IPS-NIHi11 (cell line): ENCODE measurements around the gene KCNJ15.

Experiments
- DNase-seq: peaks from one replicate; pipeline ENCODE4 v3.0.0; 2012; ENCODE audit warnings: mixed read lengths, low spot score

KCNJ15 gene

DNA sequence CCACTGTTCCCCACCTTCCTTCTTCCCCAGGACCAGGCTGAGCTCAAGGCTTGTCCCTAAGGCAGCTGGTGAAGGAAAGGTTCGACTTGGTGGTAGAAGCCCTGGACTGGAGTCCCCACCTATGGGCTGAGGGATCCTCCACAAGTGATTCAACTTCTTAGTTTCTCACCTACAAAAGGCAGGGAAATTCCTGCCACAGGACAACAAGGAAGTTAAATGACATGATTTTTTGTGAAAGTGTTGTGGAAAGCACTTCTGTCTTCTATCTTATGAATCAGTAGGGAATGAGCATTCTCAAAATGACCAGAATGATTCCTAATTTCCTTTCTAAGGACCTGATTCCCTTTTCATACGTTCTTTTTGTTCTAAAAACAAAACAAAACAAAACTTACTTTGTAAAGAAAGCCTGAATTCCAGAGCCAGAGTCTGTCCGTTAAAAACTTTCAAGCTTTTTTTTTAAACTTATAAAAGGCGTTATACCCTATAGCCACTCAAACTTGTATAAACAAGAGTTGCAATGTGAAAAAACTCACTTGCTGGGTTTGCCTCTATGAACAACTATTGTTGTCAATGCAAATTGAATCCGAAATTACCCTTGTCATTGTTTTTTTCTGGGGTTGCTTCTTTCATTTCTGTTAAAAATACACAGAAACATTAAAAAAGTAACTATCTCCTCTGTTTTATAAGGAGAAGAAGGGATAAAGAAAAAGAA, 12.2 kb downstream of the KCNJ15 start:
- no peak for DNase-seq

DNA sequence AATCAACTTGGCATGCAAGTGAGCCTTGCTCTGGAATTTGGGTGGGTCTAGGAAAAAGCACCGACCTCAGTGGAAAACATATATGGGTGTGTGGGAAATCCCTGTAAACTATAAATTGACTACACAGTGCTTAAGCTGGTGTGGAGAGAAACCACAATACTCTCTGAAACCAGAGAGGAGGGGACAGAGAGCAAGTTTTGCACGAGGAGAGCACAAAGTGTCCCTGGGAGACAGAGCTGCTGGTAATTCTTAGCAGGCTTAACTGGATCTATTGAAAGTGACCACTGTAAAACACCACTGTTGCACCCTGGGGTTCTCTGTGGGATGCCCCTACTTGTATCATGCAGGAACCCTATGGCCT, 12.8 kb downstream of the KCNJ15 start:
- no peak for DNase-seq

DNA sequence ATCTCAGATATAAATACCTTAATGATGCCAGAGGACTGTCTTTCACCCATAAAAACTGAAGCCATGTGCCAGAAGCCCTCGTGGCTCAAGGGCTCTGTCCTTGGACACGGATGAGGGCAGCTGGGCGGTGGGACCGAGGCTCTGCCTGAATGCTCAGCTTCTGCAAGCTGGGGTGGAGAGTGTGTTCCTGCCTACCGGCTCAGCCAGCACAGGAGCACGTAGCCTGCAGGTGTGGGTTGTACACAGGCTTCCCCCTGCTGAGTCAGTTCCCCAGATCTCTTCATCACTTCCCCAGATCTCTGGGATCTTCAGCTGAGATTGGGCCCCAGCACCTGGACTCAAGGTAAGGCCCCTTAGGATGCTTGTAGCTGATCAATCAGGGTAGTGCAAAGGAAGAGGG, 15.4 kb downstream of the KCNJ15 start:
- DNase-seq, result no peak

- no peak for DNase-seq
Observed at GRCh38 chr21:38273745-38274542, 17.2 kb downstream of the KCNJ15 start.

- DNase-seq, result no peak
Observed at GRCh38 chr21:38277501-38278131, 20.8 kb downstream of the KCNJ15 start.

GRCh38 chr21:38280454-38280853, 23.7 kb downstream of the KCNJ15 start:
- DNase-seq, result no peak

DNA sequence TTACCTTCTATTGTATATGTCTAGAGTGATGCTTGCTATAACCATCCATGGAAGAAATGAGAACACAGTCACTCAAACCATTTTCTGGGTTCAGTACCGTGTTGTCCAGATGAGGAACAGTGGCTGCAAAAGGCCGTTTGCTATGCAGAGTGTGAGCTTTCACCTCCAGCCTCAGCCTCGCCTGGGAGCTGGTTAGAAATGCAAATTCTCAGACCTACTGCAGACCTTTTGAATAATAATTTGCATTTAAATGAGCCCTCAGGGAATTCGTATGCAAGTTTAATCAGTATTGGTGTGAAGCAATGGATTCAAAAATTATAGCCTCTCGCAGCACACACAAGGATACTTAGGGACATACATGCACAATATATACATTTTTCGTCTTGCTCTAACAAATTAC, 24.1 kb downstream of the KCNJ15 start:
- DNase-seq, result no peak

- no peak for DNase-seq
Observed at GRCh38 chr21:38282921-38283320, 26.1 kb downstream of the KCNJ15 start.

- DNase-seq, result no peak
Observed at GRCh38 chr21:38284216-38284615, 27.4 kb downstream of the KCNJ15 start.

DNA sequence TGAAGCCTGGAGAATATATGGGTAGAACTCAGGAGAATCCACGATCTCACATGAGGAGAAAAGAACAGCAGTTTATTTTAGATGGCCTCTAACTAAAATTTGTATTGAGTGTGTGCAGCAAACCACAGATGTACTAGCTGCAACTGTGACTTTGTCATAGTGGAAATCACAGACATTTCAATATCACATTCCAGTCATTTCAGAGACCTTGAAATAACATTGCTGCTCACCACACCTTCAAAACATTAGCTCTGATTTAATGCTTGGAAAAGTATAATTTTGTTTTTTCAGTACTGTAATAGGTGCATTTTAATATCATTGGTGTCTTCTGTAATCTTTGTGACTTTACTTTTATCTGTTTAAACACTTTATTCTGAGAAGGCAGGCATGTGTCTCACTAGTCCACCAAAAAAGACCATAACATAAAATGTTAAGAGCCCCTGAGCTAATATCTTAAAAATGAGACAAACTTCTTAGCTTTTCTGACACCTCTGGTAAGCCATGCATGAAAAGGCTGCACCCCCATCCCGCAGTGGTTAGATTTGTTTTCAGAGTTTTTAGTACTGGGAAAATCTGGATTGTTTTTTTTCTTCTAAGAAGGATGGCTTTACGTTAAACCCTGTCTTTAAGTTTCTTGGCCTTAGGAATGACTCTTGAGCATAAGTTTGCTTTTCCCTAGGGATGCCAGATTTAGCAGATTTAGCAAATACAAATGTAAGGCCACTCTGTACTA, 30.1 kb downstream of the KCNJ15 start:
- no peak for DNase-seq

DNA sequence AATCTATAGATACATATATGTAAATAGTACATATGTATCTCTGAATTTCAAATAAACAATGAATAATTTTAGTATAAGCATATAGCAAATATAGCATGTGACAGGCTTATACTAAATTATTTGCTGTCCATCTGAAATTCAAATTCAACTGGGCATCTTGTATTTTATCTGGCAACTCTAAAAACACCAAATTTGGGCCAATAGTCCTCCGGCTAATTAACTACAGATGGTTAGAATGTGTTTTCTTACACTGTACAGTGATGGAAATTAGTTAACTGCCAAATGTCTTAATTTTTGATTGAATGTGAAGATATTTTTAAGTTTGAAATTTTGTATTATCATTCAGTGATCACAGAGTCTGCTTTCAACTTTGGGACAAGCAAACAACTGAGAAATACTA, 30.7 kb downstream of the KCNJ15 start:
- DNase-seq, result no peak

DNA sequence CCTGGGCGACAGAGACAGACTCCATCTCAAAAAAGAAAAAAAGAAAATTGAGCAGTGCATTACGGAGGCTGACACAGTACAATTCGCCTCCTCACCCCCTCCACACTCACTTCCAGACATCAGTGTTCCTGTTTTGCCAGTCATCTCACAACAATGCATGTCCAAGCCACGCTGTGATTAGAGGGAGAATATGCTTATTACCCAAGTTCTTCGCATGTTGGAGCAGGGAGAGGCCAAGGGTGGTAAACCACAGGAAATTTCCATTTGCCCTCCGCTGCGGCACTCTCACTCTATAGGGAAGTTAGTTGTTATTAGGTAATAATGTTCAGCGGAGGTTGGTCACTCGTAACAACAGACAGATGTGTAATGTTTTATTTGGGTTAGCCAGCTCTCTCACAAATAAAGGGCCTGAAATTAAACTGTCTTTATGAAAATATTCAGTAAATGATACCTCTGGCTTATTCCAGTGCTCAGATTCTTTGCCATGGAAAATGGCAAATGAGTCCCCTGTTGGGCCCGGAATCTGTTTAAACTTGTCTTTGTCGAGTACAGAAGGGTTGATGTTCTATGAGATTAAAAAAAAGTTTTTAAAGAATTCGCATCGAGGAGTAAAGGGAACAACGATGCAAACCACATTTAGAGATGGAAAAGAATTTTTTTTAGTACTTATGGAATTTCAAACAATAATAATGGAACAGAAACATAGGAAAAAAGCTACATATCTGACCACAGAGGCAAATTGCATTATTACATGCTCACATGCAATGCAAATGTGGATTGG, 33.1 kb downstream of the KCNJ15 start:
- DNase-seq, result no peak

DNA sequence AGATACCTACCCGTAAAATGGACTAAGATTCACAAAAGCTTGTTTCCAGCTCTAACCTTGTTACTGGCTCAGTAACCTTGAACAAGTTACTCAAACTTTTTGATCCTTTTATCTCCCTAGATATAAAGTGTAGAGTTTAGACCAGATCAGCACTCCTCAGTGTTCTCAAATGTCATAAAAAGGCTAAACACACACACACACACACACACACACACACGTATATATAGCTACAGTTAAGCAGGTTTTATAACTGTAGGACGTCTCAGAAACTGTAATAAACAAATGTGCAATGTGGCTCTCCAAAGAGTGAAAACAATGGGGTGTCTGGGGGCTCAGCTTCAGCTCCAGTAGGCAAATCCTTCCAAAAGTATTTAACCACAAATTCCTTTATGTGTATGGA, 34.0 kb downstream of the KCNJ15 start:
- DNase-seq, result no peak

DNA sequence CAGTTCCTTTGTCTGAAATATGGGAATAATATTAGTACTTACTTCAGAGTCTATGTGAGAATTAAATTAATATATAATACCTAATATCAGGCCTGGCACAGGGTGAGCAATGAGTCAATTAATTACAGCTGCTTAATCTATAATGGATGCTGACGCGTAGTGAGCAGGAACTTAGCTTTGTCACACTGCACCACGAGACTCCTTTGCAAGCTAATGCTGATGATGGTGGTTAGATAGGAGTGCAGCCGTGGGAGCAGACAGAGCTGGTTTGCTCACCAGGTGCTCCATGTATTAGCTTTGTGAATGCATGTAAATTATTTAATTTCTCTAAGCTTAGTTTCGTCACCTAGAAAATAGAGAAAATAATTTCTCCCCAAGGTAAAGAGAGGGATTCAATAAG, 35.1 kb downstream of the KCNJ15 start:
- DNase-seq, result no peak

GRCh38 chr21:38293113-38293512, 36.3 kb downstream of the KCNJ15 start:
- no peak for DNase-seq

- no peak for DNase-seq
Observed at GRCh38 chr21:38293765-38294164, 37.0 kb downstream of the KCNJ15 start.

- no peak for DNase-seq
Observed at GRCh38 chr21:38294609-38295008, 37.8 kb downstream of the KCNJ15 start.

- DNase-seq, result no peak
Observed at GRCh38 chr21:38295997-38296764, 39.4 kb downstream of the KCNJ15 start.

DNA sequence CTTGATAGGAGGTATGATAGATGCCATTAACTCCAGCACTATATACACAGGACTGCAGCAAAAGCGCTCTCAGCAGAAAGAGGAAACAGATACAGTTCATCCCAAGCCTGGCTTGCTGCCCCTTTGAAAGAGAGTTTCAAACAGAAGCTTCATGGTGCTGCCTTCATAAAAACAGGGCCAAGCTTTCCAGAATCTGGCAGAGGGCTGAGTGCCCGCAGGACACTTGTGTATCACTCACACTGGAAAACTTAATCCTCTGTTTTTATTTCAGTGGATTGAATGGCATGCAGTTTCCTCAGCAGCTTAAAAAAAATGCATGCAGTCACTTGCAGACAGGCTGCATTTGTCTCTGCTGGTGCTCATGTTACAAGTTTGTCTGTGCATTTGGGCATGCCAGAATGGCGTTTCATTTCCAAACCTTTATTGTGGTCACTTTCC, 40.4 kb downstream of the KCNJ15 start:
- DNase-seq, result no peak

DNA sequence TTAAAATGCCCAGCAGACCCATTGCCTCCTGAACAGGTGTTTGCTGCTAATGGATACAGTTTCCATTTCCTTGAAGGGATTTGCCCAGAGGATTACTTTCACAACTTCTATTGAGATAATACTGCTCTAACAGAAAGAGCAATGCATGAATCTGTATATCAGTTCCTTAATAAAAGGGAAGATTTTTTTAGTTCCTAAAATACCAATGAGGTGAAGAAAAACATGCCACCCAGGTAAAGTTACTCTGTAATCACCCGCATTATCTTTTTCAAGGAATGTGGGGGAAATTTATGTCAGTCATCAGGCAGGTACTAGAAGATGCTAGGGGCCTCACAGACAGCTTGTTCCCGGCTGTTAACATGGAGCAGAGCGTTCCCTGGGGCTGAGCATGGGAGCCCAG, 41.1 kb downstream of the KCNJ15 start:
- no peak for DNase-seq

GRCh38 chr21:38298832-38299231, 42.0 kb downstream of the KCNJ15 start:
- no peak for DNase-seq
